Measurements from ENCODE around the gene LCE1B. TPM values are rescaled to one million over a fixed set of nuclear protein-coding genes. Genes with fewer than 3 reads are reported as not detected.

The LCE1B gene
- not detected for total RNA-seq
- not detected for polyA plus RNA-seq
- long read RNA-seq, donor 1 = 0 reads
- long read RNA-seq, donor 2 = 0 reads
- long read RNA-seq, donor 3 = 0 reads
- long read RNA-seq, donor 4 = 0 reads
- long read RNA-seq, donor 5 = 0 reads

GRCh38 chr1:152811671-152812070 lies at the start of gene LCE1B:
LCE1B (plus strand) TSS chr1:152811971; CDS start chr1:152812447, 476 bp downstream.
- DNase-seq (no peak), ATAC-seq (ENCODE audit: insufficient read depth, low FRiP score) (no peak)
- no peaks in the 10 kb centered on the region for H3K27me3 ChIP-seq (ENCODE audit: control insufficient read depth in 3 of 3, insufficient read depth in 3 of 3, low read length in 2 of 3)
- peaks cover 0 to 3% (median 0%) of the 10 kb centered on the region in 4 donors for H3K9me3 ChIP-seq (ENCODE audit: control insufficient read depth in 4 of 4, insufficient read depth in 3 of 4, low read length in 3 of 4)
- WGBS, 2 donors = 66 to 67% methylated on average over 2 of the region's 2 CpGs
- TF ChIP-seq CTCF (IDR thresholded peaks at IDR 0.05; ENCODE audit: control extremely low read depth, extremely low read depth) = no peak
- no peak within 1 kb of the TSS for H3K9ac ChIP-seq (ENCODE audit: insufficient read depth in 1 of 2, low read length in 2 of 2)
- no peaks in the 10 kb centered on the region for H3K4me1 ChIP-seq (ENCODE audit: control insufficient read depth in 5 of 5, insufficient read depth in 5 of 5, low read length in 5 of 5)
- no peaks in the 10 kb centered on the region for H3K36me3 ChIP-seq (ENCODE audit: control insufficient read depth in 4 of 4, insufficient read depth in 4 of 4, low read length in 4 of 4)
- H3K4me3 ChIP-seq = no peak within 1 kb of the TSS
- no peak within 1 kb of the TSS for H3K27ac ChIP-seq (ENCODE audit: low read depth in 1 of 2, low read length in 1 of 2)

- H3K27me3 ChIP-seq (ENCODE audit: control insufficient read depth in 3 of 3, insufficient read depth in 3 of 3, low read length in 2 of 3) = no peaks in the 10 kb centered on the region
- H3K9ac ChIP-seq (ENCODE audit: insufficient read depth in 1 of 2, low read length in 2 of 2) = no peak overlapping the region
- ATAC-seq (ENCODE audit: insufficient read depth, low FRiP score) = no peak
- 52 to 53% methylated on average over 8 of the region's 8 CpGs for WGBS, 2 donors
- no peak for TF ChIP-seq CTCF (IDR thresholded peaks at IDR 0.05; ENCODE audit: control extremely low read depth, extremely low read depth)
- no peak overlapping the region for H3K27ac ChIP-seq (ENCODE audit: low read depth in 1 of 2, low read length in 1 of 2)
- H3K9me3 ChIP-seq (ENCODE audit: control insufficient read depth in 4 of 4, insufficient read depth in 3 of 4, low read length in 3 of 4) = peaks cover 0 to 4% (median 0%) of the 10 kb centered on the region in 4 donors
- H3K4me3 ChIP-seq = no peak overlapping the region
- H3K4me1 ChIP-seq (ENCODE audit: control insufficient read depth in 5 of 5, insufficient read depth in 5 of 5, low read length in 5 of 5) = no peaks in the 10 kb centered on the region
- no peak for DNase-seq
- H3K36me3 ChIP-seq (ENCODE audit: control insufficient read depth in 4 of 4, insufficient read depth in 4 of 4, low read length in 4 of 4) = no peaks in the 10 kb centered on the region
Observed at GRCh38 chr1:152768847-152769533, 42.8 kb upstream of the LCE1B start.

- Histone ChIP-seq H3K4me1 (ENCODE audit: control insufficient read depth in 5 of 5, insufficient read depth in 5 of 5, low read length in 5 of 5) (no peaks in the 10 kb centered on the region), H3K9me3 (ENCODE audit: control insufficient read depth in 4 of 4, insufficient read depth in 3 of 4, low read length in 3 of 4) (peaks cover 0 to 4% (median 0%) of the 10 kb centered on the region in 4 donors), H3K9ac (ENCODE audit: insufficient read depth in 1 of 2, low read length in 2 of 2) (no peak overlapping the region), H3K36me3 (ENCODE audit: control insufficient read depth in 4 of 4, insufficient read depth in 4 of 4, low read length in 4 of 4) (no peaks in the 10 kb centered on the region), H3K4me3 (no peak overlapping the region), H3K27ac (ENCODE audit: low read depth in 1 of 2, low read length in 1 of 2) (no peak overlapping the region), H3K27me3 (ENCODE audit: control insufficient read depth in 3 of 3, insufficient read depth in 3 of 3, low read length in 2 of 3) (no peaks in the 10 kb centered on the region)
- TF ChIP-seq CTCF (IDR thresholded peaks at IDR 0.05; ENCODE audit: control extremely low read depth, extremely low read depth) = no peak
- 79 to 86% methylated on average over 1 of the region's 1 CpG for WGBS, 2 donors
- DNase-seq (no peak), ATAC-seq (ENCODE audit: insufficient read depth, low FRiP score) (no peak)
Observed at GRCh38 chr1:152770411-152770810, 41.4 kb upstream of the LCE1B start.
